Measurements from ENCODE around the gene NEU1.

DNA sequence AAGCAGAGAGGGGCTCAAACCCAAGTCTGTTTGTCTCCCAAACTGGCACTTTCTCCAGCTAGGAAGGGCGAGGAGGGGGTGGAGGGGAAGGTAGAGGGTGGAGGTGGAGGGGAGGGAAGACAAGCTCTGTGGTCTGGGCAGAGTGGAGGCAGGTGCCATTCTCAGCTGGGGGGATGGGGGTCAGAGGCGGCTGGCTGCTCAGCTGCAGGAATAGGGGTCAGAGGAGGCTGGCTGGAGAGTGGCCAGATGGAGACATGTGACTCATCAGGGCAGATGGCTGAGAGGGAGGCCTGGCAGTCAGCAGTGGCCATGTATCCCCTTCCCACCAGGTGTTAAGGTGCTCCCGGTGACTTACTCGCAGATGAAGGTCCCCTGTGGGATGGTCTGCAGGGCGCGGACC is 19.7 kb upstream of the NEU1 start:
- TF ChIP-seq EZH2 (IDR thresholded peaks at IDR 0.05; ENCODE audit: borderline replicate concordance, low read depth, low read length, poor library complexity, severe bottlenecking) (no peak), CTCF (conservative IDR thresholded peaks at IDR 0.05; ENCODE audit: low read depth, low read length) (no peak)

Data from A673 (cell line).